GM18505 (cell line): Measurements from ENCODE around the gene DNAJC5G.

ENCODE experiments used
- ATAC-seq: cut with Tn5 transposase; IDR thresholded peaks from one replicate; pipeline ENCODE4 v1.9.1; 2021; ENCODE audit not compliant: unreplicated experiment
- POLR2A ChIP-seq: IDR thresholded peaks from 4 replicates; pipeline ENCODE4 v1.6.1; 2011; ENCODE audit warnings: borderline replicate concordance; ENCODE audit not compliant: insufficient read depth, insufficient read length; ENCODE audit errors: extremely low read depth

The DNAJC5G gene

DNA sequence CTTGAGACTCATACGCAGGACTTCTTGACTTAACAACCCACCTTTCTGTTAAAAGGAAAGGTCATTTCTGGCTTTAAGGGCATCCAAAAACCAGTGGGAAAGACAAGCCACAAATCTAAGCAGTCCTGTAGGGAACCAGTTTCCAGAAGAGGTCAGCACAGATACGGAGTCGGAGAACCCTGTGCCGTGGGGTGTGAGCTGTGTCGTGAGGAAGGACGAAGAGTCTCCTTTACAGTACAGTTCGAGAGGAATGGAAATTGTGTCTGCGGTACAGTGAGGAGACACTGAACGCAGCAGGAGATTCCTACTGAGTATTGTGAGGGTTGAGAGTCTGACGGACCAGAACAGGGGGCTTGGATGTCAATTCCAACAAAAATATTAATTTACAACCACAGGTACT, 30.1 kb upstream of the DNAJC5G start:
- no peak for TF ChIP-seq POLR2A
- ATAC-seq: no peak

DNA sequence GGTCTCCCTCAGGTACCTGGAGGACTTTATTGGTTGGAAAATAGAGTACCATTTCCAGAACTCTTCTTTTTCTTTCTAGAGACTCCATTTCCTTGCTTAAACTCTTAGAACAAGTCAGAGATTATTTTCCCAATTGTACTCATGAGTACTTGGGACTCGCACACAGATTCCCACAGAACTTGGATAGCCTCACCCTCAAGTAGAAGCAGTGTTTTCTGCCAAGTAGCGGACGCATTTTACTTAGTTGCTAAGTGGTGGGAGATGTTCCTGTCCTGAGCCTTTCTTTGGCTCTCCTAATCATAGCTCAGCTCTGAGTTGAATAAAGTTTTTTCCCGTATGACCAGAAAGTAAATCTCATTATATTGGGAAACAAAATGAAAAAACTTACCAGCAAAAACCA, 29.6 kb upstream of the DNAJC5G start:
- TF ChIP-seq POLR2A: no peak

DNA sequence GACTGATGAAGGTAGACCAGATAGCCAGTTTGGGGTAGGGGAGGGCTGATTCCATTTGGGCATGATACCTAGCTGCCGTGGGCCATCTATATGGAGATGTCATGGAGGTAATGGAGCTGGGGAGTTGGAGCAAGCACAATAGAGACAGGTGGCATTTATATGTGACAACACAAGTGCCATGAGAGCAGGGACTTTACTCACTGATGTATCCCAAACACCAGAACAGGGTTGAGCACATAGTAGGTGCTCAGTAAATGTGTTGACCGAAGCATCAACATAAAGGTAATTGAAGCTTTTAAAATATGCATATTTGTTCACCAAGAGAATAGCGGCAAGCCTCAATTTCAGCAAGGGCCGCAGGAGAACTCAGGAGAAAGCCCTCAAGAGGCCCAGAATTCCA, 27.3 kb upstream of the DNAJC5G start:
- no peak for ATAC-seq
- TF ChIP-seq POLR2A: no peak

More for the DNA sequence above, 29.6 kb upstream of the DNAJC5G start:
- ATAC-seq: no peak

DNA sequence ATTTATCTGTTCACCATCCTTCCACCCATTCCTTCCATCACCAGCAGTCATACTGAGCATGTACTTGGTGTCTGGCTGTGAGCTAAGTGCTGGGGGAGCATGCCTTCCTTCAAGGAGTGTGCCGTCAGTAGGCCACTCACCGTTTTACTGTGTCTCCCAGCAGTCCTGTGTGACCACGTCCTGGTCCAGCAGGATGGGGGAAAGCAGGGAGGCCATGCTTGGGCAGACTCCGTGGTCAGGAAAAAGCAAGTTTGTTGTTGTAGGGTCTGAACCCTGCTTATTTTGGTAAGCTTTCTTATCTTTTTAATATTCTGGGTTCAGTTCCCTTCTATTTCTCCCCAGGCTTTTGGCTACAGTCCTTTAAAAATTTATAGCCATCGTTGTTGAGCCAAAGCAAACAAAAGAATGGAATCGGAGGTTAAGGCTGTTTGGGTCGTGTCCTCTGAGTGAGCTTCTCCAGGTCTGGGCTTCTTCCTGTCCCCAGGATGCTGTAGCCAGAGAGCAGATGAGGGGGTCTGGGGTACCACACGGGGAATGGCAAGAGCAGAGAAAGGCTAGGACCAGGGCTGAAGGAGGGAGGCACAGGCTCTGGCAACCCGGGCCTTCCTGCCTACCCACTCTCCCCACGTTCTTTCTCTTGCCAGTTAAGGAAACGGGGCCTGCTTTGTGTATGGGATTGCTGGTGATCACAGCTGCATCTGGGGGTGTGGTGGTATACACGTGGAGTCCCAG, 25.9 kb upstream of the DNAJC5G start:
- TF ChIP-seq POLR2A: no peak
- ATAC-seq: no peak

DNA sequence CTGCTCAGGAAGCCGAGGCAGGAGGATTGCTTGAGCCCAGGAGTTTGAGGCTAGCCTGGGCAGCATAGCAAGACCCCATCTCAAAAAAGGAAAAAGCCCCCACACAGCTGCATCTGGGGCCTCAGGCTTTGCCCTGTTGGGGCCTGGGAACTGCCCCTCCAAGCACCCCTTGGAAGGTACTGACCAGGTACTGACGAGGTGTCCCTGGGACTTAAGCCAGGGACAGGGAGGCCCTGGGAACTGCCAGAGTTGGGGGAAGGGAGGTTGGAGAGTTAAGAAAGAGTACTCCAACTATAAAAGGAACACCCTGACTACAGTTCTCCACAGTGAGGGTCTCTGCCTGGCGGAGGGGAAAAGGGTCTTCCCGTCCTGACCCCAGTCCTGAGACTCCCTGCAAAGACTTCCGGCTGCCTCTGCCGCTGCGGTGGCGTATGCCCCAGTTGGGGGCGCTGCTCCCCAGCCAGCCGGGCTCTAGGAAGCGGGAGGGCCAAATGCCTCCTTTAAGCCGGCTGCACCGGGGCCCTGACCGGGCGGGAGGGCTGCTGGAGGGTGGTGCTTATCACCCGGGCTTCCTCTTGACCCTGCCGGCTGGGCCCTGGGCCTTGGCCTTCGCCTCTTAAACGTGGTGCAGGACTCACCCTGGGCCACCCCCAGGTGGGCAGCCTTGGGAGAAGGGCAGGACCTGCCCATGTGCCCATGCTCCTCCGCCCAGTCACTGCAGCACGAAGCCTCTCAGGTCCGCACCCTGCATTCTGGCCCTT, 25.2 kb upstream of the DNAJC5G start:
- no peak for ATAC-seq

DNA sequence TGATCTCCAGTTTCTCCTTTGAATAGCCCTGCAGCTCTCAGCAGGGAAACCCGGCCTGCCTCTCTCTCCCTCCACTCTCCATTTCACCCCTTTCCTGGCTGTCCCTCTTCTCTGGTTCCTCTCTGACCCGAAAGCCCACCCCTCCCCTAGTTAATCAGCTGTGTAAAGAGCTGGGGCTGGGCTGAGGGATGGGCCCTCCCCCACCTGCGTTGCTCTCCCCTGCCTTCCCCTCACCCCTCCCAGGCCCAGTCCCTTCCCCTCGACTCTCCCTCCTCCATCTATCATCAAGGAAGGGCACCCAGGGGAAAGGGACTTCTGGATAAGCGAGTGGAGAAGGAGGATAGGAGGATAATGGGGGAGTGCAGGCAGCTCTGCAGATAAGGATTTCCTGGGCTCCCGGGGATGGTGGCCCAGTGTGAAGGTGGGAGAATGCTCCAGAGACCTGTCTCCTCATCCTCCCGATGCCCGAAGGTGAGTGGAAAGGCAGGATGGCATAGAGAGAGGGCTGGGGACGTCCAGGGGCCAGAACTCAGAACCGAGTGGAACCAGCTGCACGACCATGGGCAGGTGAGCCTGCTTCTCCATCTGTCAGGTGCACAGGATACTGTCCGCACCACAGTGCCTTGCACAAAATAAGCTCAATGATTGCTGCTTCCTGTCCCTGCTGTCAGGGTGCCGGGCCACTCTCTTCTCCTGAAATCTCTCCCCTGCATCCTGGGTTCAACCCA, 24.4 kb upstream of the DNAJC5G start:
- ATAC-seq: no peak

More for the DNA sequence above, 25.2 kb upstream of the DNAJC5G start:
- no peak for TF ChIP-seq POLR2A

DNA sequence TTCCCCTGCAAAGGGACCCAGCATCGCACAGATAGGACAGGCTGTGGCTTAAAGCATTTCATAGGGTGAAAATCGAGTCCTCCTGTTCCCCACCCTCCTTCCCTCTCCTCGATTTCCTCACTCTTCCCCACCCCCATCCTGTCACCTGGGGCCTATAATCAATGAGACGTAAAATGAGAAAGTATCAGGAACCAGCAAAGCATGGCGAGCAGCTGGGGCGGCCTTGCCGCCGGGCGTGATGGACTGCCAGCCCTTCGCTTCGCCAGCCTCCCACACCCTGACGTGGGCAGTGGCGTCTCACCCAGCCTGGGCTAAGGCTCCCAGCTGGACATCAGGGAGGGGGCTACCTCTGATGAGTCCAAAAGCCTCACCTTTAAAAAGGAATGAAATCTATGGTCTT, 23.5 kb upstream of the DNAJC5G start:
- no peak for ATAC-seq
- no peak for TF ChIP-seq POLR2A

More for the DNA sequence above, 24.4 kb upstream of the DNAJC5G start:
- TF ChIP-seq POLR2A: no peak

DNA sequence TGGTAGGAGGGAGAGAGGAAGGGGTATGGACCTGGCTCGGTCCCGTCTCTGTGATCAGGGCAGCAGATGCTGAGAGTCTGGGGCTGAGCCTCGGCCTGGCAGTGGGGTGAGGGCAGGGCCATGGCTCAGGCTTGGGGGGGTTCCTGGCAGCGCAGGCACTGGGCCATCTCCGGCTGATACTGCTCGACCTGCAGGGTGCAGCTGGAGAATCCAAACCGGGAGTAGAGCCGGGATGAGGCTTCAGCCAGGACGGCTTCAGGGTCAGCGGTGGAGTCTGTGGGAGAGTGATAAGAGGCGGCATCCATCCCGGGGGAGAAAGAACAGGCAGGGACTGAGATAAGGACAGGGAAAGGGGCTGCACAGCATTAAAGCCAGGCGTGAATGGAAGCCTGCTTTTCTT, 20.0 kb upstream of the DNAJC5G start:
- no peak for ATAC-seq
- no peak for TF ChIP-seq POLR2A

DNA sequence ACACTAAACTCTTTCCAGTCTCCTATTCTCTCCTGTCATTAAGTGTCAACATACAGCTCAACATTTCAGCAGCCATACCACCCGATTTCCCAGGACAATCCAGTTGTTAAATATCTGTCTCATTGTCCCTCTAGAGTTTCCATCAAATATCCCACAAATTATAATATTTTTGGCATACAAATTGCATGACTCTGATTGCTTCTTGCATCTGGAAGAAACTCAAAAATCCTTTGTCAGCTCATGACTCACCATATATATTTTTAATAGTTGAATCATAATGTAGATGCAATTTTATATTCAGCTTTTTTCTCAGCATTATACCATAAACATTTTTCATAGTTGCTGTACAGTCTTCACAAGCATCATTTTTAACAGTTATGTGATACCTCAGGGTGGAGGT, 19.6 kb upstream of the DNAJC5G start:
- no peak for TF ChIP-seq POLR2A
- no peak for ATAC-seq

DNA sequence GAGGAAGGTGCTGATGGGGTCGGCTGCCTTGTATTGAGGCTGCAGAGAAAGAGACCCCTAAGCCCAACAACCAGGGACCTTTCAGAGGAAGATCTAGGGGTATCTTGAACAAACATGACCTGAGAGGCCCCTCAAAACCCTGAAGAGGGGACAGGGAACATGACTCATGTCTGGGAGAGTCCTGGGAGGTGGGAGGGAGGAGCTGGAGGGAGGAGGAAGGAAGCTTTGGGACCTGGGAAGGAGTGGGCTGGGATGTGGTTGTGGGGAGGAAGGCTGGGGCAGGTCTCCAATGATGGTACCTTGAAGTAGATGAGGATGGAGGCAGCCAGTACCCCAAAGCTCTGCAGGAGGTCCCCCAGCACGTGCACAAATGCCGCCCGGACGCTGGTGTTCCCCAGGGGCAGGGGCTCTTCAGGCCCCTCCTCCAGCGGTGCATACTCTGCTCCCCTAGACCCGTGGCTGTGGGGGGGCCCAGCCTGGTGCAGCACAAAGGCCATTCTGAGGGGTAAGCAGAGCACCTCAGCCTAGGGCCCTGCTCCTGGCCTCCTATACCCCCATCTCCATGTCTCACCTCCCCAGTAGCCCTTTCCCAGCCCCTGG, 18.3 kb upstream of the DNAJC5G start:
- no peak for TF ChIP-seq POLR2A
- ATAC-seq: no peak

DNA sequence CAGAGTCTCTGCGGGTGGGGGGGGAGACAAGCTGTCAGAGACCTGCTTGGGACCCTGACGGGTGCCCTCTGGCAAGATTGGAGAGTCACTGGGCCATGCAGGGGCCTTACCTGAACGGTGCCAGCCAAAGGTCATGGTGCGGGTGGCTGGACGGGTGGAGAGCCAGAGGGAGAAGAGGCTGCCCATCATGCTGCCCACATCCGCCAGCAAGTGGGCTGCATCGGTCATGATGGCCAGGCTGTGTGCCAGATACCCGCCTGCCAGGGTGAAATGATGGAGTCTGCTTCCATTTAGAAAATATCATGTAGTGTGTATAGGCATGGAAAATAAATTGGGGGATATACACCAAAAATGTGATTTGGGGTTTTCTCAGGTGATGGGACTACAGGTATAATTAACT, 17.2 kb upstream of the DNAJC5G start:
- ATAC-seq: no peak

DNA sequence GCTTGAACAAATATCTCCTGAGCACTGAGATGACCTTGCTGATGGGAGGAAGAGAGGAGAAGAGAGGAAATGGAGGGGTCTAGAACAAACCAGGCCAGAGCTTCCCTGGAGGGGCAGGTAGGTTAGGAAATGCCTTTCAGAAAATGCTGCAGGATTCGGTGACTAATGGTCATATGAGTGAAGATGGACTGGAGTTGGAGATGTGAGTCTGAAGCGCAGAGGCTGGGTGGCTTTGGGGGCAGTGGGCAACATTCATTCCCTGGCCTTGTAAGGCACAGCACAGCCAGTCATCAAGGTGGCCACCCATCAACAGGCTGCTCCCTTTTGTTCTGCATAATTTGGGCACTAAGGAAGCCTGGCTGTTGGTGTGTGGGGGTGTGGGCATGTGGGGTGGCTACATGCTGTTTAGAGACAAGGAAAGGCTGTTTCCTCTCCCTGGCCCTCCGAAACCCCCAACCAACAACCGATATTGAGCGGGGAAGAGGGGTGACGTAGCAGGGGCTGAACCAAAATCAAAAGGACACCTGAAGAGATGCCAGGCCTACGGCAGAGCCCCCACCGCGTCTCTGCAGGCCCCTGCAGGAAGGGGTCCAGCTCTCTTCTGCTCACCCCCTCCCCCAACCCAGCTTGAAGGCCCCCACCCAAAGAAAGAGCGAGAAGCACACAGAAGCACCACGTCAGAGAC, 13.8 kb upstream of the DNAJC5G start:
- ATAC-seq: no peak
- no peak for TF ChIP-seq POLR2A

More for the DNA sequence above, 17.2 kb upstream of the DNAJC5G start:
- no peak for TF ChIP-seq POLR2A

DNA sequence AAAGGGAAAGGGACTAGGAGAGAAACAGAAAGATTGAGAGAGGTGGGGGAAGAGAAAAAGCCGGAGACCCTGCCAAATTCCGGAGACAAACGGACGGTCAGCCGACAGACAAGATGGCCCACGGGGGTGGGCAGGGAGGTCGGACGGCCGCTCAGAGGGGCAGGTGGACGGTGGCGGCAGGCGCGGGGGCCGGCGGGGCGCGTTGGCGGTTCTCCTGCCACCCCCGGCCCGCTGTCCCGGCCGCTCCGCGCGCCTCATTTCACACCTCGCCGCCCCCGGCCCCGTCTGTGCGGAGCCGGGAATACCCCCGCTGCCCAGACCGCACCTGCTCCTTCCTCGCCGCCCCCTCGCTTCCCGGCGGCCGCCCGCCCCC, 13.3 kb upstream of the DNAJC5G start:
- no peak for ATAC-seq
- no peak for TF ChIP-seq POLR2A
